Loucy (cell line): Measurements from ENCODE around the gene CTU2.

Experiments
- CTCF ChIP-seq: fragments of 200-600 bp; sonication (generic); conservative IDR thresholded peaks from 2 replicates; pipeline ENCODE4 v1.5.1; 2014; ENCODE audit warnings: mild to moderate bottlenecking, antibody characterized with exemption, low read length
- EZH2phosphoT487 ChIP-seq: fragments of 200-600 bp; IDR thresholded peaks from 2 replicates; pipeline ENCODE4 v1.6.1; 2018; ENCODE audit warnings: antibody characterized with exemption, mild to moderate bottlenecking, moderate library complexity, borderline replicate concordance

- no peak for TF ChIP-seq CTCF
- TF ChIP-seq EZH2phosphoT487 = no peak
These were observed 40.2 kb downstream of the CTU2 start for GRCh38 chr16:88746506-88746905.
